Measurements from ENCODE around the gene CD38.

GRCh38 chr4:15901998-15902397 lies 123.9 kb downstream of the CD38 start:
- no peak for TF ChIP-seq RAD21 (IDR thresholded peaks at IDR 0.05; ENCODE audit: low read depth)
- TF ChIP-seq FOXM1 (IDR thresholded peaks at IDR 0.05; ENCODE audit: borderline replicate concordance, low read depth): no peak
- TF ChIP-seq TAF1 (IDR thresholded peaks at IDR 0.05; ENCODE audit: low read depth): no peak
- no peak for TF ChIP-seq EP300 (IDR thresholded peaks at IDR 0.05; ENCODE audit: borderline replicate concordance)
- TF ChIP-seq REST (IDR thresholded peaks at IDR 0.05; ENCODE audit: low read depth): no peak
- no peak for TF ChIP-seq CREB1 (IDR thresholded peaks at IDR 0.05; ENCODE audit: low read depth)
- TF ChIP-seq YY1 (IDR thresholded peaks at IDR 0.05; ENCODE audit: low read depth): no peak
- TF ChIP-seq CEBPB (IDR thresholded peaks at IDR 0.05): no peak
- TF ChIP-seq USF1 (IDR thresholded peaks at IDR 0.05): no peak
- TF ChIP-seq MAX (IDR thresholded peaks at IDR 0.05): no peak
- TF ChIP-seq TEAD4 (IDR thresholded peaks at IDR 0.05): no peak
- no peak for TF ChIP-seq TCF12 (IDR thresholded peaks at IDR 0.05; ENCODE audit: low read depth)

Data from Ishikawa (cell line).